Testis (tissue), 2 donors: ENCODE measurements around the gene EFNA2.

ENCODE experiments used
- CTCF ChIP-seq, 3 experiments: fragments of 450-650 bp in 2 of 3; fragments of 200-600 bp in 1 of 3; sonication (generic) in 1 of 3; IDR thresholded peaks; one replicate each; pipeline ENCODE4 v1.5.1; 2016 to 2019; ENCODE audit warnings: antibody characterized with exemption in 3 of 3, mild to moderate bottlenecking in 2 of 3, moderate library complexity in 1 of 3
- POLR2A ChIP-seq: fragments of 450-650 bp; IDR thresholded peaks from one replicate; pipeline ENCODE4 v1.6.1; 2017; ENCODE audit warnings: antibody characterized with exemption, mild to moderate bottlenecking, moderate library complexity

GRCh38 chr19:1300744-1301490 lies 15.2 kb downstream of the EFNA2 start:
- TF ChIP-seq CTCF (IDR thresholded peaks at IDR 0.05) (no peak), POLR2A (no peak)
